WI38 (cell line): ENCODE data around the gene CFAP100.

Experiments used
- H3K4me3 ChIP-seq: 2 replicates; pipeline ENCODE4 v1.5.1; 2011; ENCODE audit warnings: low read depth, mild to moderate bottlenecking, control low read depth, low read length
- TF ChIP-seq, protein P1 (sequence below): IDR thresholded peaks from 2 replicates; pipeline ENCODE4 v1.5.1; 2012; ENCODE audit warnings: low read depth, mild to moderate bottlenecking, control low read depth, low read length

CFAP100 gene

DNA sequence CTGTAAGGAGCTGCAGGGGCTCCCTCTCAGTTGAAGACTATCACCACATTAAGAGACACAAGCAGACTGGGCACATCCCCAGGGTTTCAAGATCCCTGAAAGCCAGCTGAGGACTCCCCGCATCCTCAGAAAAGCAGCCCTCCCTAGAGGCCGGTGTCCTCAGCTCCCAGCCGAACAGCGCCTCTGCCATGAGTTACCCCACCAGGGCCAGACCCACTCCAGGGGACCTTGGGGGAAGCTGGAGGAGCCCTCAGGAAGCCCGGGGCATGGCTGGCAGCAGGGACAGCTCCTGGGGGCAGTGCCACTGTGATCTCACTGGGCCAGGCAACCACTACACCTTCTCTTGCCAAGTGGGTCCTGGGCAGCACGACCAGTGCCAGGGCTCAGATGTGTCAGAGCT, 45.6 kb upstream of the CFAP100 start:
- TF ChIP-seq, protein P1, sequence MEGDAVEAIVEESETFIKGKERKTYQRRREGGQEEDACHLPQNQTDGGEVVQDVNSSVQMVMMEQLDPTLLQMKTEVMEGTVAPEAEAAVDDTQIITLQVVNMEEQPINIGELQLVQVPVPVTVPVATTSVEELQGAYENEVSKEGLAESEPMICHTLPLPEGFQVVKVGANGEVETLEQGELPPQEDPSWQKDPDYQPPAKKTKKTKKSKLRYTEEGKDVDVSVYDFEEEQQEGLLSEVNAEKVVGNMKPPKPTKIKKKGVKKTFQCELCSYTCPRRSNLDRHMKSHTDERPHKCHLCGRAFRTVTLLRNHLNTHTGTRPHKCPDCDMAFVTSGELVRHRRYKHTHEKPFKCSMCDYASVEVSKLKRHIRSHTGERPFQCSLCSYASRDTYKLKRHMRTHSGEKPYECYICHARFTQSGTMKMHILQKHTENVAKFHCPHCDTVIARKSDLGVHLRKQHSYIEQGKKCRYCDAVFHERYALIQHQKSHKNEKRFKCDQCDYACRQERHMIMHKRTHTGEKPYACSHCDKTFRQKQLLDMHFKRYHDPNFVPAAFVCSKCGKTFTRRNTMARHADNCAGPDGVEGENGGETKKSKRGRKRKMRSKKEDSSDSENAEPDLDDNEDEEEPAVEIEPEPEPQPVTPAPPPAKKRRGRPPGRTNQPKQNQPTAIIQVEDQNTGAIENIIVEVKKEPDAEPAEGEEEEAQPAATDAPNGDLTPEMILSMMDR = no peak
- H3K4me3 ChIP-seq = no peak overlapping the region

DNA sequence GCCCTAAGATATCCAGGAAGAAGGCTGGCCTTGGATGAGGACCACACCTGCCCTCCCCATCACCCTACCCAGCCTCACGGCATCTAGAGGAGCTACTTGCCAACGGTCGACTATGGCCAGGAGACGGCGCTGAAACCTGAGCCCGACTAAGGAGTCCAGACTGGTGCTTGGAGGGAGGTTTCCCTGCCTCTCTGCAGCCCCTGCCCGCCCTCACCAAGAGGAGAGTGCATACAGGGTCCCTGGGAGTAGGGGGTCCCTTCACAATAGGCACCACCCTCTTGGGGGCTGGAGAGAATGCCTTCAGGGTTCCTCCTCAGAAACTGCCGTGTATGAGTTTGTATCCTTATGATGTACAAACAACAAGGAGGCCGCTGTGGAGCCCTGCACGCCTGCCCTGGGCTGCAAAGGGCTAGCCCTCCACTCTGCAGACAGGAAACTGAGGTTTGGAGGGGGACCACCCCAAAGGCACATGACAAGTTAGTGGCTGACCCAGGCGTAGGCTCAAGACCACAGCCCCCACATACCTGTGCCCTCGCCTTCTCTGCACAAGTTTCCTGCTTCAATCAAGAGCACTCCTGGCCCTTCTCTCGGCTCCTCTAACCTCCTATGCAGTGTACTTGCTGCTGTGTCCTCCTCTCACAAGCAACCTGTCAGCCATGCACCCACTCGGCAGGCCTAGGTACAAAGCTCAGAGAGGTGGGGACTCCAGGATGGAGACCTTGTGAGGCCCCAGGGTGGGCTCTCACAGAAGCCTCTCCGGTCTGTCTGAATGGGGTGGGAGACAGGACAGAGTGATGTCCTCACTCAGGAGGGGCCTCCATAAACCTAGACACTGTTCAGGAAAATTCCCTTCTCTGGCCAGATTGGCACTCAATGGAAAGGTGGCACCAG, 44.9 kb upstream of the CFAP100 start:
- TF ChIP-seq, protein P1 = no peak
- no peak overlapping the region for H3K4me3 ChIP-seq

DNA sequence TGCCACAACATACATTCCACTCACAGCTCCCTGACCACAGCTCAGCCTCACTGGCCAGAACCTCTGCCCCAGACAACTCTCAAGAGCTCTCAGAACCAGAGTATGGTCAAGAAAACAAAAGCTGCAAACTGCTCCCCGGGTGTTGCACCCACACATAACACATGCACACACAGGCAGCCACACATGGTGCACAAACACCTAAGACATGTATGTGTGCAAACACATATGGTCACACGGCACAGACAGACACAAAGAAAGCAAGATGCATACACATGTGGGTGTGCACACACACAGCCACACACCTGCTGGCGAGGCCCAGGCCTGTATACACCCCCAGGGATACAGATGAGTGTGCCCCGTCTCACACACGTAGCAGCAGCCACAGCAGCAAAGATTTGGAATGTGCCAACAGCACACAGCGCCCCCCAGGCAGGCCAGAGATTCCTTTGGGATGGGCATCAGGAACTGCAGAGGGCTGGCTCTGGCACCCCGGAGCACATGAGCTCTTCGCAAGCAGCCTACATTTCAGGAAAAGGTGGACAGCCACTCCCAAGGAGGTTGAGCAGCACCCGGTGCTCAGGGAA, 44.1 kb upstream of the CFAP100 start:
- H3K4me3 ChIP-seq = no peak overlapping the region
- TF ChIP-seq, protein P1 = no peak

DNA sequence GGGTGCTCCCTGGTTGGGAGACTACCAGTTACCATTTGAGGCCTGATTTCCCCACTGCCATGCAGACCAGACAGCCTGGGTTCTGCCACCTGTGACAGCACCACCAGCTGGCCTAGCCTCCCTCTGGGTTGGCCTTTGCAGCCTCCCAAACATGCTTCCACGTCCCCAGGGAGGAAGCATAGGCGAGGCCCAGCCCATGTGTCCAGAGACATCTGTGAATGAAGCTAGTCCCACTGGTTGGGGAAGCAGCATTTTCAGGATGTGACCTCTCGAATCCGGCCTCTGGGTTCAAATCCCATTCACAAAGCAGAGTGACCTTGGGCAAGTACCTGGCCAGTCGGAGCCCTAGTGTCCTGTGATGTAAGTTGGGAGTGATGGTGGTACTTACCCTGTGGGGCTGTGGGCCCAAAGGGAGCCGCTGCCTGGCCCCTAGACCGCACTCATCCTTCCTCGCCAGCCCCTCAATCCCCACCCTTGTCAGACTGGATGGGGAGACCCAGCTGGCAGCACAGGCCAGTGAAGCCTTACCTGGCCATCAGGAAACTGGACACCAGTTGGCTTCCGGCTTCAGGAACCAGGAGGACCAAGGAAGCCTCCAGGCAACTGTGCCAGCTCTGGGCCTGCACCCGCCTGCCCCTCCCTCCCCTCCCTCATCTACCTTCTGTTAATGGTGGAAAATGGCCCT, 43.5 kb upstream of the CFAP100 start:
- TF ChIP-seq, protein P1 = no peak
- no peak overlapping the region for H3K4me3 ChIP-seq

DNA sequence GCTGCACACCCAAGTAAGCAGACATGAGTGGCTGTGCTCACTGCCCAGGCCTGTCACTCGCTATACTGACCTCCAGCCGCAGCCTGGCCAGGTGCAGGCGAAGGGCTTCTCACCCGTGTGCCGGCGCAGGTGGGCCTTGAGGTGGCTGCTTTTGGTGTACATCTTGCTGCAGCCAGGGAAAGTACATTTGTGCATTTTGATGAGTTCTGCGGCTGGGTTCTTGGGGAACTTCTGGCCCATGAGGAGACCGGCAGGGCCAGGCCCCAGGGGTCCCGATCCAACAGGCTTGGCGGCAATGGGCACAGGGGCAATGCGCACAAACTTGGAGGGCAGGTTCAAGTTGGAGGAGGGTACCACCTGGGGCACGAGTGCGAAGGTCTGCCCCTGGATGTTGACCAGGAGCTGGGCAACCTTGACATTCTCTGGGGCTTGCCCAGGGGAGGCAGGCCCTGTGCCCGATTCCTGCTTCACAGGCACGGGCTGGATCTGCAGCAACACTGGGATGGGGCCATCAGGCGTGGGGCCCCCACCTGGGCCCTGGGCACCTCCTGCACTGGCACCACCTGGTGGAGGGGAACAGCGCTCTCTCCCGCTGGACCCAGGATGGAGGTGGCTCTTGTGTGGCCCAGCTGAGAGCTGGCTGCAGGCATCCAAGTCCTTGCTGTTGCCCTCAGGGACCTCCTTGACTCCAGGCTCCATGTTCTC, 42.8 kb upstream of the CFAP100 start:
- H3K4me3 ChIP-seq = no peak overlapping the region
- TF ChIP-seq, protein P1 = no peak

DNA sequence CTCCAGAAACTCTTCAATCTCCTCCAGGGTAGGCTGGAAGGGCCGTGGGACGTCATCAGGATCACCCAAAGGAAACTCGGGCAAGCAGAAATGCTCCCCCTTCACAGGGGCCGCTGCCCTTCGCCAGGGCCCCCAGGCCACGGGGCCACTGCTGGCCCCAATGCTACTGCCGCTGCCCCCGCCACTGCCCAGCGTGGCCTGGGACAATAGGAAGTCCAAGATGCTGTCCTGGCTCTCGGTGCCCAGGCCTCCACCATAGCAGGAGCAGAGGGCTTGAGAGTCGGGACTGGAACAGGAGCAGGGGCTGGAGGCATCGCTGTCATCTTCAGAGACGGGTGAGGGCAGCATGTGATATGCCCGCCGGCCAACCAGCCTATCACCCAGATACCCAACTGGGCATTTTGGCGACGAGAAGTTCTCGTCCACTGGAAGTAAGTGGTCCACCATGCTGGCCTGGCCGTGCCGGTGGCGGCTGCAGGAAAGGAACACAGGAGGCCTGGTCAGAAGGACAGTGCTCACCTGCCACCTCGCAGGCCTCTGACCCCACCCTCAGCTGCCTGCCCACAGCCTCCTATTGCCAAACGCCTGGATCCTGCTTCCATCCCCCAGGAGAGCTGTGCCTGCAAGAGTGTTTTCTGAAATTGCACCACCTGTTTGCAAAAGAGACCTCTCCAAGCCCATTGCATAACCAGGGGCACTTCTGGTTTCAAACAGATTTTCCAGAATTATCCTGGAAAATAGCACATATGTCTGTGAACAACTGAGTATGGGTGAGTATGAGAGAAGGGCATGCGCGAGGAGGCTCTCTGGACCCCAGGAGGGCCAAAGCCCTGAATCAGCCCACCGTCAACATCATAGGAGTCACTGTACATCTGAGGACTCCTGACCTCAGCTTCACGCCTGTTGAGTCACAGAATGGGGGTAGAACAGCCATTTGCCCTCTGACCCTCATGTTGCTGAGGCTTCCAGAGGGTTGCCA, 41.9 kb upstream of the CFAP100 start:
- TF ChIP-seq, protein P1 = no peak
- H3K4me3 ChIP-seq = no peak overlapping the region
